Activated T-cell treated with anti-CD3 and anti-CD28 coated beads, Interleukin-2, amount 50 U/mL, for 4 hours (primary cell): ENCODE measurements around the gene TMEM131. TPM values are rescaled to one million over a fixed set of nuclear protein-coding genes. Genes with fewer than 3 reads are reported as not detected.

Experiments used
- ATAC-seq, 2 donors: fragments of 200-7000 bp; cut with Tn5 transposase; one replicate each; pipeline ENCODE4 v1.10.0; 2021
- DNase-seq: peaks from one replicate; pipeline ENCODE4 v3.0.0-alpha.2; 2020
- H3K27me3 Mint-ChIP-seq: one replicate; pipeline ENCODE4 v1.8.0; 2021; ENCODE audit warnings: low read depth, mixed read lengths
- H3K36me3 Mint-ChIP-seq: one replicate; pipeline ENCODE4 v1.8.0; 2022; ENCODE audit warnings: mixed read lengths; ENCODE audit not compliant: insufficient read depth
- H3K4me1 Mint-ChIP-seq: one replicate; pipeline ENCODE4 v1.8.0; 2021; ENCODE audit warnings: low read depth, mixed read lengths
- H3K4me3 Mint-ChIP-seq: one replicate; pipeline ENCODE4 v1.8.0; 2021; ENCODE audit warnings: mild to moderate bottlenecking, moderate library complexity, mixed read lengths
- H3K9me3 Mint-ChIP-seq: one replicate; pipeline ENCODE4 v1.8.0; 2021; ENCODE audit warnings: mixed read lengths
- total RNA-seq, 3 donors: library from RNA; stranded (reverse); gene quantifications; one replicate each; pipeline ENCODE4 v1.2.1, GENCODE V29; 2021

The TMEM131 gene
- total RNA-seq, 3 donors from 2014 or later = 23.9 to 31.6 (median 28.3) TPM

- H3K4me3 Mint-ChIP-seq = no peak overlapping the region
Measured at GRCh38 chr2:97737421-97738178, 258.1 kb downstream of the TMEM131 start.

GRCh38 chr2:97736608-97737330 lies 259.0 kb downstream of the TMEM131 start:
- H3K36me3 Mint-ChIP-seq = peaks cover 32% of the 10 kb centered on the region
- H3K9me3 Mint-ChIP-seq = no peaks in the 10 kb centered on the region
- no peak overlapping the region for H3K4me3 Mint-ChIP-seq
- H3K4me1 Mint-ChIP-seq = peaks cover 20% of the 10 kb centered on the region
- DNase-seq (no peak), ATAC-seq (no peak)
- H3K27me3 Mint-ChIP-seq = no peaks in the 10 kb centered on the region

More at GRCh38 chr2:97737421-97738178, 258.1 kb downstream of the TMEM131 start:
- no peaks in the 10 kb centered on the region for H3K9me3 Mint-ChIP-seq
- H3K36me3 Mint-ChIP-seq = peaks cover 31% of the 10 kb centered on the region
- no peak for ATAC-seq
- peaks cover 27% of the 10 kb centered on the region for H3K4me1 Mint-ChIP-seq
- no peaks in the 10 kb centered on the region for H3K27me3 Mint-ChIP-seq
- no peak for DNase-seq

GRCh38 chr2:97736185-97736584 lies 259.6 kb downstream of the TMEM131 start:
- peaks cover 34% of the 10 kb centered on the region for H3K36me3 Mint-ChIP-seq
- no peaks in the 10 kb centered on the region for H3K9me3 Mint-ChIP-seq
- DNase-seq (no peak), ATAC-seq (no peak)
- H3K4me1 Mint-ChIP-seq = peaks cover 21% of the 10 kb centered on the region
- no peaks in the 10 kb centered on the region for H3K27me3 Mint-ChIP-seq
- no peak overlapping the region for H3K4me3 Mint-ChIP-seq

- H3K4me3 Mint-ChIP-seq = no peak overlapping the region
- no peaks in the 10 kb centered on the region for H3K9me3 Mint-ChIP-seq
- DNase-seq = no peak
- H3K36me3 Mint-ChIP-seq = peaks cover 34% of the 10 kb centered on the region
- peaks cover 16% of the 10 kb centered on the region for H3K4me1 Mint-ChIP-seq
- ATAC-seq = no peak
- no peaks in the 10 kb centered on the region for H3K27me3 Mint-ChIP-seq
Measured at GRCh38 chr2:97735161-97735561, 260.6 kb downstream of the TMEM131 start.

- peaks cover 39% of the 10 kb centered on the region for H3K36me3 Mint-ChIP-seq
- DNase-seq (no peak), ATAC-seq (no peak)
- H3K27me3 Mint-ChIP-seq = no peaks in the 10 kb centered on the region
- H3K9me3 Mint-ChIP-seq = no peaks in the 10 kb centered on the region
- no peak overlapping the region for H3K4me3 Mint-ChIP-seq
- peaks cover 16% of the 10 kb centered on the region for H3K4me1 Mint-ChIP-seq
Measured at GRCh38 chr2:97734061-97735051, 261.4 kb downstream of the TMEM131 start.

- Mint-ChIP-seq H3K36me3 (peaks cover 41% of the 10 kb centered on the region), H3K4me3 (no peak overlapping the region)
Measured at GRCh38 chr2:97733341-97734035, 262.3 kb downstream of the TMEM131 start.

GRCh38 chr2:97732436-97733340 lies 263.1 kb downstream of the TMEM131 start:
- Mint-ChIP-seq H3K4me1 (peaks cover 24% of the 10 kb centered on the region), H3K4me3 (no peak overlapping the region), H3K36me3 (peaks cover 40% of the 10 kb centered on the region), H3K9me3 (no peaks in the 10 kb centered on the region), H3K27me3 (no peaks in the 10 kb centered on the region)
- ATAC-seq (no peak), DNase-seq (no peak)

More at GRCh38 chr2:97733341-97734035, 262.3 kb downstream of the TMEM131 start:
- Mint-ChIP-seq H3K9me3 (no peaks in the 10 kb centered on the region), H3K4me1 (peaks cover 18% of the 10 kb centered on the region), H3K27me3 (no peaks in the 10 kb centered on the region)
- ATAC-seq = no peak
- no peak for DNase-seq

- no peaks in the 10 kb centered on the region for H3K9me3 Mint-ChIP-seq
- peaks cover 45% of the 10 kb centered on the region for H3K36me3 Mint-ChIP-seq
- H3K27me3 Mint-ChIP-seq = no peaks in the 10 kb centered on the region
- peaks cover 32% of the 10 kb centered on the region for H3K4me1 Mint-ChIP-seq
- DNase-seq (no peak), ATAC-seq (peak in 1 of 2 donors; percentile 41)
- H3K4me3 Mint-ChIP-seq = no peak overlapping the region
Measured at GRCh38 chr2:97731274-97732020, 264.3 kb downstream of the TMEM131 start.

- Mint-ChIP-seq H3K36me3 (peaks cover 53% of the 10 kb centered on the region), H3K4me1 (peaks cover 44% of the 10 kb centered on the region), H3K9me3 (no peaks in the 10 kb centered on the region), H3K27me3 (no peaks in the 10 kb centered on the region), H3K4me3 (no peak overlapping the region)
- DNase-seq = no peak
- no peak for ATAC-seq
Measured at GRCh38 chr2:97730245-97730644, 265.5 kb downstream of the TMEM131 start.

- peak; percentile 68 to 74 for ATAC-seq
- DNase-seq = no peak
Measured at GRCh38 chr2:97728091-97728731, 267.5 kb downstream of the TMEM131 start.

GRCh38 chr2:97727296-97727695 lies 268.5 kb downstream of the TMEM131 start:
- DNase-seq (no peak), ATAC-seq (no peak)
- H3K4me3 Mint-ChIP-seq = no peak overlapping the region
- H3K9me3 Mint-ChIP-seq = no peaks in the 10 kb centered on the region
- no peaks in the 10 kb centered on the region for H3K27me3 Mint-ChIP-seq
- H3K4me1 Mint-ChIP-seq = peaks cover 64% of the 10 kb centered on the region
- peaks cover 69% of the 10 kb centered on the region for H3K36me3 Mint-ChIP-seq

More at GRCh38 chr2:97728091-97728731, 267.5 kb downstream of the TMEM131 start:
- Mint-ChIP-seq H3K9me3 (no peaks in the 10 kb centered on the region), H3K4me3 (no peak overlapping the region), H3K27me3 (no peaks in the 10 kb centered on the region), H3K4me1 (peaks cover 57% of the 10 kb centered on the region), H3K36me3 (peaks cover 66% of the 10 kb centered on the region)
